Thoracic aorta (tissue), 2 donors: Measurements from ENCODE around the gene ZC3HAV1. TPM values are rescaled to one million over a fixed set of nuclear protein-coding genes. Genes with fewer than 3 reads are reported as not detected.

Experiments used
- ATAC-seq: fragments of 150-250 bp; one replicate; pipeline ENCODE4 v1.8.0; 2017; ENCODE audit warnings: low read depth; ENCODE audit not compliant: insufficient number of reproducible peaks, low FRiP score
- DNase-seq: peaks from one replicate; pipeline ENCODE4 v3.0.0-alpha.2; 2020; ENCODE audit warnings: low spot score
- H3K27ac ChIP-seq, 2 donors: fragments of 200-600 bp; sonication (generic); 1 replicate in 1 of 2; 2 replicates in 1 of 2; pipeline ENCODE4 v1.5.1; 2016; ENCODE audit warnings: mild to moderate bottlenecking in 2 of 2, moderate library complexity in 2 of 2
- H3K27me3 ChIP-seq: fragments of 200-600 bp; sonication (generic); replicated peaks from 2 replicates; pipeline ENCODE4 v1.6.0; 2016; ENCODE audit warnings: mild to moderate bottlenecking; ENCODE audit not compliant: insufficient read depth
- H3K36me3 ChIP-seq: fragments of 200-600 bp; sonication (generic); one replicate; pipeline ENCODE4 v1.5.1; 2016
- H3K4me1 ChIP-seq, 2 donors: fragments of 200-600 bp; sonication (generic); 1 replicate in 1 of 2; 2 replicates in 1 of 2; pipeline versions ENCODE4 v1.5.1 to v1.6.0; 2016; ENCODE audit warnings: low read depth in 2 of 2, mild to moderate bottlenecking in 1 of 2; ENCODE audit not compliant: control insufficient read depth in 1 of 2
- H3K4me3 ChIP-seq: fragments of 200-600 bp; sonication (generic); 2 replicates; pipeline ENCODE4 v1.5.1; 2016; ENCODE audit warnings: mild to moderate bottlenecking
- H3K9me3 ChIP-seq: fragments of 200-600 bp; sonication (generic); 2 replicates; pipeline ENCODE4 v1.5.1; 2016
- CTCF ChIP-seq: fragments of 200-600 bp; sonication (generic); IDR thresholded peaks from one replicate; pipeline ENCODE4 v1.5.1; 2019; ENCODE audit warnings: antibody characterized with exemption
- total RNA-seq, 2 donors: library from RNA; depleted of rRNA; stranded (reverse); fragments of >200 nt; gene quantifications; one replicate each; pipeline versions ENCODE4 v1.1.0 to v1.2.3, GENCODE V29; 2016

ZC3HAV1 gene
- total RNA-seq, 2 donors from 2014 or later = 32.5 to 47.6 TPM

- no peak for TF ChIP-seq CTCF
- DNase-seq (no peak), ATAC-seq (no peak)
- H3K4me1 ChIP-seq = no peaks in the 10 kb centered on the region
- H3K27ac ChIP-seq = no peak overlapping the region
- no peak overlapping the region for H3K4me3 ChIP-seq
- H3K9me3 ChIP-seq = no peaks in the 10 kb centered on the region
- no peaks in the 10 kb centered on the region for H3K27me3 ChIP-seq
- H3K36me3 ChIP-seq = no peaks in the 10 kb centered on the region
These were observed 7.5 kb upstream of the ZC3HAV1 start for GRCh38 chr7:139116999-139117398.

DNA sequence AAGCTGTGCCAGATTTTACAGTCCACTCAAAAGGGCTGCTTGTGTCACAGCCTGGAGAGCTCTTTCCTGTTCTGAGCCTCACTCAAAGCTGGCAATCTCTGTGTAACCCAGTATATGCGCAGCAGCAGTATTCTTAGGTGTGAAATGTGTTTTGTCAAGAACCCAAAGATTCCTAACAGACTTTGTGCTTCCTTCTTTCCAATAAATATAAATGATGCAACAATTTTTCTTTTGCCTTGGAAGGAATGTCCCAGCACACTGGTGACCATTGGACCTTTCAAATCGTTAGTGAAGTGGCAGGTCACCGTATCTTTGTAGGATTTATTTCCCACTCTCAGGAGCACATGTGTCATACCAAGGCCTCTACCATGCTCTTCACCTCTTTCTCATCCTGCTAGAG lies 5.6 kb upstream of the ZC3HAV1 start:
- no peak for ATAC-seq
- Histone ChIP-seq H3K9me3 (no peaks in the 10 kb centered on the region), H3K36me3 (no peaks in the 10 kb centered on the region), H3K4me1 (peaks cover 2% of the 10 kb centered on the region in 2 donors), H3K27me3 (no peaks in the 10 kb centered on the region), H3K27ac (no peak overlapping the region), H3K4me3 (no peak overlapping the region)
- no peak for DNase-seq
- no peak for TF ChIP-seq CTCF

GRCh38 chr7:139114585-139114984 lies 5.1 kb upstream of the ZC3HAV1 start:
- Histone ChIP-seq H3K9me3 (no peaks in the 10 kb centered on the region), H3K27ac (no peak overlapping the region), H3K36me3 (no peaks in the 10 kb centered on the region), H3K4me3 (no peak overlapping the region), H3K4me1 (peaks cover 3 to 4% of the 10 kb centered on the region in 2 donors), H3K27me3 (no peaks in the 10 kb centered on the region)
- ATAC-seq (no peak), DNase-seq (no peak)
- TF ChIP-seq CTCF = no peak

DNA sequence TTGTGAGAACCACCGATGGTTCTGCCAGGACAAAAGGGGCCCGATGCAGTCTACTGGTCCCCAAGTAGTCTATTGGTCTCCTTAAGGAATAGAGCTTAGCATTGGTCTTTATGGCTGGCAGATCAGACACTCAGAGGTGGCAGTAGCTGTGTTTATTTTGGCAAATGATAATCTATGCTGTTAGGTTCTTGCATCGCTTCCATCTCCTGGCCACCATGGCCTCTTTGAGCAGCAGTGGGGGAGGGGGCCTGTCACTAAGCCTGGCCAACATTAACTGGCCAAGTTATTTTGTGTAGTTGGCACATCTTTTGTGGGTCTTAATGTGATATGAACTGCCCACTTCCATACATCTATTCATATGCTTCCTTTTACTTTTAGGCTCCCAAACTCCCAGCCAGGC lies 4.5 kb upstream of the ZC3HAV1 start:
- H3K4me1 ChIP-seq = peaks cover 3 to 4% of the 10 kb centered on the region in 2 donors
- H3K9me3 ChIP-seq = no peaks in the 10 kb centered on the region
- DNase-seq = no peak
- no peaks in the 10 kb centered on the region for H3K27me3 ChIP-seq
- TF ChIP-seq CTCF = no peak
- no peak overlapping the region for H3K4me3 ChIP-seq
- ATAC-seq = no peak
- H3K36me3 ChIP-seq = no peaks in the 10 kb centered on the region
- no peak overlapping the region for H3K27ac ChIP-seq

DNA sequence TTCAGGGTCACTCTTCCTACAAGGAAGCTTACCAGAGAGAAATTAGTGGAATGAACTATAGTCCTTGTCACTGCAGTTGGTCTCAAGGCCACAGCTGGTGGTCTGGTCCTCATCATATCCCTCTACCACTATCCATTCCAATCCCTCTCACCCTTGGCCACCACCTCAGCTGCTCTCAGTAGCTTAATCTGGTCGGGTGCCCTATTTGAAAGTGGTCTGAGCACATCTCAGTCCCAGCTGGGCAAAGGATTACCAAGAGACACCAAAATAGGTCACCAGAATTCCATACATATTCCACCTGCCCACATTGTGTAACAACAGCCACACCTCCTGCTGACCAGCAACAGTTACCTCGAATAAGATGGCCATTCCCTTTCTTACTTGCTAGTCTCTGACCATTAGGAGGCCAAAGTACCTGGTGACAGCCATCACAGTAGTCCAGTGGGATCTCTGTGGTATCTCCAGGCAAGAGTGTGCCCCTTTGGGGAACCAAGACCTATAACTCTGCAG lies 3.3 kb upstream of the ZC3HAV1 start:
- H3K27ac ChIP-seq = no peak overlapping the region
- DNase-seq (no peak), ATAC-seq (no peak)
- no peak for TF ChIP-seq CTCF
- H3K9me3 ChIP-seq = no peaks in the 10 kb centered on the region
- peaks cover 3 to 7% of the 10 kb centered on the region in 2 donors for H3K4me1 ChIP-seq
- no peaks in the 10 kb centered on the region for H3K27me3 ChIP-seq
- H3K4me3 ChIP-seq = no peak overlapping the region
- no peaks in the 10 kb centered on the region for H3K36me3 ChIP-seq
